HG03139 (cell line): ENCODE data around the gene ANKH.
"Not testable (repeated sequence)": the region's sequence is repeated elsewhere in the genome, so short reads cannot be mapped to it uniquely, and the experiment has no call there.

Source experiments
- ATAC-seq: cut with Tn5 transposase; IDR thresholded peaks from one replicate; pipeline ENCODE4 v1.9.1; 2021; ENCODE audit not compliant: unreplicated experiment

Gene ANKH

DNA sequence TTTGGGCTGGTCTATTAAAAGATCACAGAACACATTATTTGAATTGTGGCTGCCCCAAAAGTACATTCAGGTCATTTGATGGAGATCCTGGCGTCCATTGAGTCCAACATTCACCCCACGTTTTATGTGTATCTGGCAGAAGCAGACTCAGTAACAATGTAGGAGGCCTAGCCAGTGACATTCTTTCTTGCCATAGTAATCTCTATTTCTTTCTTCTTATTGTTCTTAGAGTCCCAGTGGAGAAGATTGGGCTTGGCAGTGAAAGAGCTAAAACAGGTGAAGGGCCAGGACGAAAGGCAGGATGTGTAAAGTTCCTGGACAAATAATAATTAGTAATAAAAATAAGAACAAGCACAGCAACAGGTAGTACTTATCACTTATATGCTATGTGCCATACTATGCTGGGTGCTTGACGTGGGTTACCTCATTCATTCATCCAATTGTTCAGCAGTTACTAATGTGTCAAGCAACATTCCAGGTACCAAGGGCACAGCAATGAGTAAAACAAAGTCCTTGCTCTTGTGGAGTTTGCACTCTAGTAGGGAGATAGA, 12.6 kb upstream of the ANKH start:
- ATAC-seq, result no peak

DNA sequence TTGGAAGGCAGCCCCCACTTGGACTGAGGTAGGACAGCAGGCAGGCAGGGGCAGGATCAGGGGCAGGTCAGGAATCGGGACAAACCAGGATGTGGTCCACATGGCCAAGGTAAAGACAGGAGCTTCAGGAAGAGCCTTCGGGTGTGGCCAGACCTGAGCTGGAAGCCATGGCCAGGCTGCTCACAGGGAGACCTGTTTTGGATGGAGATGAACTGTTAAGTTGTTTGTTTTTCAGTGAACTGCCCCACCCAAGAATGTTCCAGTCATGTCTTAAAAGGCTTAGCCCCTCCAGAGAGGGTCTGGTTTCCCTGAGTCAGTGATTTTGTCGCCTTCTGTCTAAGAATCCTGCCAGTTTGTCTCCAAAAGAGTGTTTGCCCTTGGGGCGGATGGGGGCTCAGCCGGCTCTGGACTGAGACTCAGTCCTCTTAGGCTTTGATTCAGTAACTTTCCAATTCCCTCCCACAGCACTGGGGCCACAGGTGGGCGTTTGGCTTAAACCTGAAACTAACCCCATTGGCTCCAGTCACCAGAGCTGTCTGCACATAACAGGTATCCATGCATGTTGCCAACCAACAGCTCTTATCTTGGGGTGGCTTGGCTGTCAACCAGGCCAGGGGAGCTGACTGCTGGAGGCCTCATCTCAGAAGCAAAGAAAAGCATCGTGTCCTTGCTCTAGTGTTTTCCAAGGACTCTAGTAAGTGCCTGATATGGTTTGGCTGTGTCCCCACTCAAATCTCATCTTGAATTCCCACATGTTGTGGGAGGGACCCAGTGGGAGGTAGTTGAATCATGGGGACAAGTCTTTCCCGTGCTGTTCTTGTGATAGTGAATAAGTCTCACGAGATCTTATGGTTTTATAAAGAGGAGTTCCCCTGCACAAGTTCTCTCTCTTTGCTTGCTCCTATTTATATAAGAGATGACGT, 11.3 kb upstream of the ANKH start:
- no peak for ATAC-seq

- no peak for ATAC-seq
These were observed 10.2 kb upstream of the ANKH start for GRCh38 chr5:14881826-14882225.

DNA sequence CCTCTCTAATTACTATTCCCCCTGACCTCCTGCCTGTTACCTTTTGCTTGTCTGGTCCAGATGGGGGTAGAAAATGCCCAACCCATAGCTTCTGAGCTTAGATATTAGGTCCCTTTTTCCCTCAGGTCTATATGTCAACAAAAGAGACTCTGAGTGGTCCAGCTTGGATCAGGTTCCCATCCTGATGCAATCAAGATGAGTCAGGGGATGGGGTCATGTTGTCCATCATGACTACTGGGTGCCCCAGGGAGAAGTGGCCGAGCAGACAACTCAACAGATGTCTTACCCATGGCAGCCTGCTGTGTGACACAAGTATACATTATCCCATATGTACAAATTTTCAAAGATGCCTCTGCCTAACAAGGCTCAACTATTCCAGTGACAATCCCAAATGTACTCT, 9.1 kb upstream of the ANKH start:
- no peak for ATAC-seq

DNA sequence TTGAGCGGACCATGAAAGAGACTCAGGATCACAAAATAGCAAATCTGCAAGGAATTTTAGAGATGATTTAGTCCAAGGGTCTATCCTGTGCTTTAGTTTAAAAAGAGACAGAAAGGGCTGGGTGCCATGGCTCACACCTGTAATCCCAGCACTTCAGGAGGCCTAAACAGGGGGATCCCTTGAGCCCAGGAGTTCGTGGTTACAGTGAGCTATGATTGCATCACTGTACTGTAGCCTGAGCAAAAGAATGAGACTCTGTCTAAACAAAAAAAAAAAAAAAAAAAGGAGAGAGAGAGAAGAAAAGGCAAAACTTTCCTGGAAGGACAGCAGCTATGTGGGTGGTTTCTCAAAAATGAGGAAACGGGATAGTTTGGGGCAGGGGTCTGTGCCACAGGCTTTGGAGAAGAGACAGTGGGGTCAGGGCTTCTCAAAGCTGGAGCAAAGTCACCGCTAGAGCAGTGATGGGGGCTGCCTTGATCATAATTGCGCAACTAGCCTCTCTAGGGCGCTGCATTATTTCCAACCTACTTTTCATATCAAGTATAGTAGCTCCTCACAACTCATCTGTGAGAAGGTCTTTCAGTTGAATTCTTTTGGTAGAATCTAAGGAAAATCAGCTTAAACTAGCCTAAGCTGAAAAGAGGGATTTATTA, 8.5 kb upstream of the ANKH start:
- ATAC-seq, result no peak

DNA sequence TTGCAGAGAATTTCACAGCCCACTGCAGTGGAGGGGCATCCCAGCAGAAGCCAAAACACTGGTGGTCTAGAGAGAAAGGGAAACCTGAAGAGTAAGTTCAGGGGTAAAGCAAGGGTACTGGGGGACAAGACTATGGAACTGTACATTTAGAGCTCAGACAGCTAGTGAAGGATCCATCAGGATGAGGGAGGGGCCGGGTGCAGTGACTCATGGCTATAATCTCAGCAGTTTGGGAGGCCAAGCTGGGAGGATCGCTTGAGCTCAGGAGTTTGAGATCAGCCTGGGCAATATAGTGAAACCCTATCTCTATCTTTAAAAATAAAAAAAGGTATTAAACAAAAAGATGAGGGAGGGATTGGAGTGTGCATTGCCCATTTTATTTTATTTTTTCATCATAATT, 7.8 kb upstream of the ANKH start:
- ATAC-seq, result no peak

- not testable (repeated sequence) for ATAC-seq
These were observed 6.6 kb upstream of the ANKH start for GRCh38 chr5:14878192-14878591.

- ATAC-seq, result no peak
These were observed 4.5 kb upstream of the ANKH start for GRCh38 chr5:14876095-14876494.

GRCh38 chr5:14873790-14874189, 2.2 kb upstream of the ANKH start:
- ATAC-seq, result no peak

DNA sequence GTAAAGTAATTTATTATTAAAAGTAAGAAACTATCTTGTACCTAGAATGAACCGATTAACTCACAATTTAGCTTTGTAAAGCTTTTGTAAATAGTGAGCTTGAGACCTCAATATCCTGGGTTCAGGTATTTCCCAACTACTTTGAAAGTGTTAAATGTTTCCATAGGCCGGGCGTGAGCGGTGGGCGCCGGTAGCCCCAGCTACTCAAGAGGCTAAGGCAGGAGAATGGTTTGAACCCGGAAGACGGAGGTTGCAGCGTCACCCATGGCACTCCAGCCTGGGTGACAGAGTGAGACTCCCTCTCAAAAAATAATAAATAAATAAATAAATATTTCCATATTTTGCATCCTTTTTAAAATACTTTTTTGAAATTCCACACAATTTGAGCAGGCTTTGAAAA, 1.5 kb upstream of the ANKH start:
- no peak for ATAC-seq

DNA sequence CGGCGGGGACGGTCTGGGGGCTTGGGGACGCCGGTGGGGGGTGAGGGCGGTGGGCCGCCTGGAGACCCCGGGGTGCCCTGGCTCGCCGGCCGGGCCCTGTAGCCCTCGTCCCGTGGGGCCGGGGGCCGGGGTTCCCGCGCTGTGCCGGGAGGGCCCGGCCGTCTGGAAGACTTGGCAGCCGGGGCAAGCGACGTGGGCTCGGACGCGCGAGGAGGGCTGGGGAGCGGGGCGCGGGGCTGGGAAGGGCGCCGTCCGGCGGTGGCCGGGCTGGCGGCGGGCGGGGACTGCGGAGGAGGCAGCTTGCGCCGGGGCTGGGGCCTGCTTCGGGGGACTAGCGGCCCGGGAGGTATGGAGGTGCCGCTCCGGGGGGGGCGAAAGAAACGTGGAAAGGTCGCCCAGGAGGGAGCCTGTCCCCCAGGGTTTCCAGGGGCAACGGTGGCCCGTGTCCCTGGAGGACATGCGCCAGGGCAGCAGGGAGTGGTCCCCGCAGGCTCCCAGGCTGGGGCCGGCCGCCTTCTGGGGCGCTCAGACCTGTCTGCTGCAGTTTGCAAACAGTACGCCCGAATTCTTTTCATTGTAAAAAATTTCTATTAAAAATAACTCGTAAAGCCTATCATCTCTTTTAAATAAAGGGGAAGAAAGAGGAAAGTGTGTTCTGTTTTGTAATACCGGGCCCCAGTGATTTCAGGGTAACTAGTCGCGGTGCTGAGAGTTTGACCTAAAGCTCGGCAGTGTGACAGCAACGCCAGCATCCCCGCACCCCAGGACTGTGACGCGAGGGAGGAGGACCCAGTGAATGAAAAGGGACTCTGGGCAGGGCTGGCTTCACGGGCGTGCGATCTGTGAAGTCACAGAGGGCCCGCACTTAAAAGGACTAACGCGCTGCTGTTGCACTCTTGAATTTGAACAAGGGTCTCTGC, 752 bp upstream of the ANKH start:
- peak; percentile 38 for ATAC-seq

DNA sequence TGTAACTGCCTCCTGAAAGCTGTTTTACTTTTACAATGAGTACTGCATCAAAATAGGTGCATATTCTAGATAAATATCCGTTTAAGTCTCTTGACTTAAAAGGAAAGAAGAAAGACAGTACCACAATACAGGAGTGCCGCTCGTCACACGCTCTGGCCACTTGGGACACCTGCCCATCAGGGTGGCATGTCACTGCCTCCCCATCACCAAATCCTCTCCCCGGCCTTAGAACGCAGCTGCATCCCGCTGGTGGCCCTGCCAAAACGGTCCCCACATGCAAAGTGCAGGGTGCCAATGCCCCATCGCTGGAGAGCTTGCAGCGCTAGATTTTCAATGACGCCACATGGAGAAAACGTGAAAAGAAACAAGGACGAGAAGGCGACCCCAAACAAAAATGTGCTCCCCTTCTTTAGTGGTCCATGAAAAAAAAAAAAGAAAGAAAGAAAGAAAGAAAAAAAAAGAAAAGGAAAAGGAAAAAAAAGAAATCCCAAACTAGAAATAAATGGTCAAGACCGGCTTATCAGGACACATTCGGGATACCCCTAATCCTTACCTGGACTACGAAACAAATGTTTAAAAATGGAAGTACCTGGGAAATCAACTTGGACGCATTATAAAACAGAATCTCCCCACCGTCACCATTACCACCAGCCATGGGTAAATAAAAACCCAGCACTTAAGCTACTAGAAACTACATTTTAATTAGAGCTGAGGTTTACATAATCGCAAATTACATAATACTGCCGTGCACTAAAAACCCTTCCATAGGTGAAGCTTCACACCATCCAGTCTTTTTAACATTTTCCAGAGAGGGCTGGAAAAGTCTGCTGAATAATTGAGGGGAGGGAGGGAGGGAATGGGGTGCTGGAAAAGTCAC, 1.0 kb downstream of the ANKH start:
- no peak for ATAC-seq

- ATAC-seq, result no peak
These were observed 1.9 kb downstream of the ANKH start for GRCh38 chr5:14869668-14870164.

DNA sequence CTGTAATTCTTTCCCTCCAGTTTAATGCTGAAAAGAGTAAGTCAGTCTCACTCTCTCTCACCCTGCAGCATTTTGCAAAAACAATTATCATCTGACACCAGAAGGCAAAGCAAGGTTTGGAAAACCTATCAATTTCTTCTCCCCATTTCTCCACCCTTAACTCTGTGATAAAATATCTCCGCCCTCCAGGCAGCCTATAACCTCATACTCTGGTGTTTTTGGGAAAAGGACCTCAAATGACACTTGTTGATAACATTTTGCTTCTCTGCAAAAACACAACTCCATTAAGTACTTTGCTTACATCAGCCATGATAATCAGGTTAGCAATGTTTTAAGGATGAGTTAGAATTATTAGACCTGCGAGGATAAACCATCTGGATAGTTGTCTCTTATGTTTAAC, 2.3 kb downstream of the ANKH start:
- no peak for ATAC-seq

DNA sequence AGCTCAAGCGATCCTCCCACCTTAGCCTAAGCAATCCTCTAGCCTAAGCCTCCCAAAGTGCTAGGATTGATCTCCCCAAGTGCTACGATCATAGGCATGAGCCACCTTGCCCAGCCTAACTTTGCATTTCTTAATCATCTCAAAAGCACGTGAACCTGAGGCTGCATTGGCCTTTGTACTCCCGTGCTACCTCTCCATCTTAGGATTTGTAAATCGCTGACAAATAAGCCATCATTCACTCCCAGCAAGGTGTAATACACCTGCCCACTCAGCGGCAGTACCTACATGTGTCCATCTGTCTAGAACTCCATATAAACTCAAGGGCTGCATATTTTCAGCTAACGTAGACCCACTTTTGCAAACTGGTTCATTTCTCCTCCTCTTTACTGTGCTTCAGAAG, 2.8 kb downstream of the ANKH start:
- ATAC-seq, result no peak

DNA sequence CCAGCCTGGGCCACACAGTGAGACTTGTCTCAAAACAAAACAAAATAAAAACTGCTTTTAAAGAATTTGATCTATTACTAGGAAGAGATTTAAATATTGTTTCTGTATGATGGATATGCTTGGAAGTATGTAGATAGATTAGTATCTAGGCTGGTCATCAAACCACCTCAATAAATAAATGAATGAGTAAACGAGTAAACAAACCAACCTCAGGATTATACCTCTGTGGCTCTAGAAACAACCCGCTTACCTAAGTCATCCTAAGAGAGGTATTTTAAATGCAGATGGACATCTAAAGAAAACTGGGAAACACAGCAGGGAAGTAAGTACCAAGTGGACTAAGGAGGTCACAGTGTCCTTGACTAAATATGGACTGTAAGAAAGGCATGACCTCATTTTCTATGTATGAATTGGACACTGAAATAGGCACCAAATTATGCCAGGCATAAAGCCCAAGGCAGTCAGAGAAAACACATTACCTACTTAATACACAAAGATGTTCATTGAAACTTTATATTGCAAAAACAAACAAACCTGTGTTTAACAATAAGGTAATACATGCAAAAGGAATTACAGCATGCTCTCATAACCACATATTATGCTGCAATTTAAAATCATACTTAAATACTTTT, 7.3 kb downstream of the ANKH start:
- no peak for ATAC-seq

GRCh38 chr5:14863105-14863504, 8.5 kb downstream of the ANKH start:
- ATAC-seq, result no peak

DNA sequence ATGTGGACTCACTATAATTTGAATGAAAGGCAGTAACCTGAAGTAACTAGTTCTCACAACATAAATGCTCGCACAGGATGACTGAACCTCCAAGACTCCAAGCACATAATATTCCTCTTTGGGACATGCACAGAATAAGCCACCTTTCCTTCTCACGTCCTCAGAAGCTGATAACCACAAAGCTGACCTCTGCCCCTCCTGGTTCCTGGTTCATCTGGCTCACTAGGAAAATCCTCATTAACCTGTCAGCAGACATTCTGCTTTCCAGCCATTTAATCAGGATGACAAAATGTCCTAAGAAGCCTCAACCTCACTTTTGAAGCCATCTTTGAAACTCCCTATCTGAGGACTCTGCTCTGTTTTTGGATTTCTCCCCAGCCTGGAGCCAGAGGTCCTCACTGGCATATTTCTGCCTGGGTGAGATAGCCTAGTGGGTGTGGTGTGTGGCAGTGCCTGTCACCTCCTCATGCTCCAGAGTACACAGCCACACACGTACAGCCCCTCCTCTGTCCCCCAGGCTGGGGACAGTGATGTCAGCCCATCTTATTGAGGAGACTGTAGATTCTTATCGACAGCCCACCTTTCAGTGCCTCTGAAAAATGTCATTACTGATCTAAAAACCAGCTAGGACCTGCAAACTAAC, 10.3 kb downstream of the ANKH start:
- ATAC-seq, result no peak

- no peak for ATAC-seq
These were observed 11.6 kb downstream of the ANKH start for GRCh38 chr5:14859980-14860379.
